Measurements from ENCODE around the gene SMCHD1. TPM values are rescaled to one million over a fixed set of nuclear protein-coding genes. Genes with fewer than 3 reads are reported as not detected.
"Not testable (repeated sequence)": the region's sequence is repeated elsewhere in the genome, so short reads cannot be mapped to it uniquely, and the experiment has no call there.

The SMCHD1 gene
- total RNA-seq, 4 donors from 2014 or later: 59.8 to 96.5 (median 73.6) TPM

DNA sequence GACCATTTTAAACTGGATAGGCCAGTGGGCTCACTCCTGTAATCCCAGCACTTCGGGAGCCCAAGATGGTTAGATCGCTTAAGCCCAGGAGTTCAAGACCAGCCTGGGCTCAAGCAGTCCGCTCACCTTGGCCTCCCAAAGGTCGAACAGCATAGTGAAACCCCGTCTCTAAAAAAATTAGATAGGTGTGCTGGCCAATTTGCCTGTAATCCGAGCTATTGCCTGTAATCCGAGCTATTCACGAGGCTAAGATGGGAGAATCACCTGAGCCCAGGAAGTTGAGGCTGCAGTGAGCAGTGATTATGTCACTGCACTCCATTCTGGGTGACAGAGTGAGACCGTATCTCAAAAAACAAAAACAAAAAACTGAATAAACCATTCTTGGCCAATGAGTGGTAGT, 138.6 kb downstream of the SMCHD1 start:
- H3K4me1 ChIP-seq: no peaks in the 10 kb centered on the region
- no peak overlapping the region for H3K4me3 ChIP-seq
- H3K27ac ChIP-seq: no peak overlapping the region
- no peak for TF ChIP-seq CTCF (IDR thresholded peaks at IDR 0.05)
- DNase-seq (ENCODE audit: low spot score in 2 of 2): no peak
- peaks cover 4 to 70% (median 12%) of the 10 kb centered on the region in 3 donors for H3K36me3 ChIP-seq
- no peaks in the 10 kb centered on the region for H3K9me3 ChIP-seq
- 92 to 94% methylated on average over 9 of the region's 9 CpGs for WGBS, 2 donors
- no peaks in the 10 kb centered on the region for H3K27me3 ChIP-seq

GRCh38 chr18:2797951-2798350, 142.4 kb downstream of the SMCHD1 start:
- WGBS, 2 donors: 90 to 95% methylated on average over 1 of the region's 1 CpG
- Histone ChIP-seq H3K4me1 (no peaks in the 10 kb centered on the region), H3K4me3 (no peak overlapping the region), H3K36me3 (peaks cover 0 to 62% (median 7%) of the 10 kb centered on the region in 3 donors), H3K27ac (no peak overlapping the region), H3K27me3 (no peaks in the 10 kb centered on the region), H3K9me3 (no peaks in the 10 kb centered on the region)
- TF ChIP-seq POLR2A (IDR thresholded peaks at IDR 0.05) (no peak), EP300 (IDR thresholded peaks at IDR 0.05) (no peak), CTCF (IDR thresholded peaks at IDR 0.05) (no peak)
- no peak for DNase-seq (ENCODE audit: low spot score in 2 of 2)

GRCh38 chr18:2799369-2799768, 143.8 kb downstream of the SMCHD1 start:
- no peak for TF ChIP-seq EP300 (IDR thresholded peaks at IDR 0.05)
- TF ChIP-seq POLR2A (IDR thresholded peaks at IDR 0.05): no peak
- no peak for TF ChIP-seq CTCF (IDR thresholded peaks at IDR 0.05)
- no peak overlapping the region for H3K27ac ChIP-seq
- no peaks in the 10 kb centered on the region for H3K4me1 ChIP-seq
- no peaks in the 10 kb centered on the region for H3K27me3 ChIP-seq
- peaks cover 0 to 51% (median 7%) of the 10 kb centered on the region in 3 donors for H3K36me3 ChIP-seq
- H3K4me3 ChIP-seq: no peak overlapping the region
- 68 to 91% methylated on average over 2 of the region's 2 CpGs for WGBS, 2 donors
- no peak for DNase-seq (ENCODE audit: low spot score in 2 of 2)
- no peaks in the 10 kb centered on the region for H3K9me3 ChIP-seq

- H3K36me3 ChIP-seq: peaks cover 0 to 18% (median 0%) of the 10 kb centered on the region in 3 donors
- H3K9me3 ChIP-seq: peaks cover 0 to 18% (median 3%) of the 10 kb centered on the region in 4 donors
- DNase-seq (ENCODE audit: low spot score in 2 of 2): no peak
- TF ChIP-seq CTCF (IDR thresholded peaks at IDR 0.05) (no peak), POLR2A (IDR thresholded peaks at IDR 0.05) (no peak), EP300 (IDR thresholded peaks at IDR 0.05) (no peak)
- no peaks in the 10 kb centered on the region for H3K4me1 ChIP-seq
- H3K27ac ChIP-seq: no peak overlapping the region
- no peak overlapping the region for H3K4me3 ChIP-seq
- 90 to 93% methylated on average over 8 of the region's 8 CpGs for WGBS, 2 donors
- H3K27me3 ChIP-seq: no peaks in the 10 kb centered on the region
These were observed 150.7 kb downstream of the SMCHD1 start for GRCh38 chr18:2805970-2806943.

DNA sequence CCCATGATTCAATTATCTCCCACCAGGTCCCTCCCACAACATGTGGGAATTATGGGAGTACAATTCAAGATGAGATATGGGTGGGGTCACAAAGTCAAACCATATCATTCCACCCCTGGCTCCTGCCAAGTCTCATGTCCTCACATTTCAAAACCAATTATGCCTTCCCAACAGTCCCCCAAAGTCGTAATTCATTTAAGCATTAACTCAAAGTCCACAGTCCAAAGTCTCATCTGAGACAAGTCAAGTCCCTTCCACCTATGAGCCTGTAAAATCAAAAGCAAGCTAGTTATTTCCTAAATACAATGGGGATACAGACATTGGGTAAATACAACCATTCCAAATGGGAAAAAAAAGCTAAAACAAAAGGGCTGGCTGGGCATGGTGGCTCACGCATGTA, 153.1 kb downstream of the SMCHD1 start:
- peaks cover 0 to 28% (median 5%) of the 10 kb centered on the region in 4 donors for H3K9me3 ChIP-seq
- H3K27ac ChIP-seq; H3K4me1 ChIP-seq; DNase-seq (ENCODE audit: low spot score in 2 of 2); H3K4me3 ChIP-seq; H3K27me3 ChIP-seq; H3K36me3 ChIP-seq: not testable (repeated sequence)
- WGBS, 2 donors: 90 to 94% methylated on average over 2 of the region's 2 CpGs

DNA sequence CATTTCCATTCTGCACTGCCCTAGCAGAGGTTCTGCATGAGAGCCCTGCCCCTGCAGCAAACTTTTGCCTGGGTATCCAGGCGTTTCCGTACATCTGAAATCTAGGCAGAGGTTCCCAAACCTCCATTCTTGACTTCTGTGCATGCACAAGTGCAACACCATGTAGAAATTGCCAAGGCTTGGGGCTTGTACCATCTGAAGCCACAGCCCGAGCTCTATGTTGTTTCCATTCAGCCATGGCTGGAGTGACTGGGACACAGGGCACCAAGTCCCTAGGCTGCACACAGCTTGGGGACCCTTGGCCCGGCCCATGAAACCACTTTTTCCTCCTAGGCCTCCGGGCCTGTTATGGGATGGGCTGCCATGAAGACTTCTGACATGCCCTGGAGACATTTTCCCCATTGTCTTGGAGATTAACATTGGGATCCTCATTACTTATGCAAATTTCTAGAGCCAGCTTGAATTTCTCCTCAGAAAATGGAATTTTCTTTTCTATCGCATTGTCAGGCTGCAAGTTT, 154.2 kb downstream of the SMCHD1 start:
- H3K27ac ChIP-seq; DNase-seq (ENCODE audit: low spot score in 2 of 2); H3K4me3 ChIP-seq; H3K4me1 ChIP-seq; H3K36me3 ChIP-seq; H3K27me3 ChIP-seq: not testable (repeated sequence)
- H3K9me3 ChIP-seq: peaks cover 0 to 31% (median 5%) of the 10 kb centered on the region in 4 donors
- 84 to 99% methylated on average over 6 of the region's 6 CpGs for WGBS, 2 donors

All from tibial nerve (tissue), 4 donors.